ENCODE measurements around the gene CLDN2.
"Not testable (repeated sequence)": the region's sequence is repeated elsewhere in the genome, so short reads cannot be mapped to it uniquely, and the experiment has no call there.

The CLDN2 gene
- 0 reads per million in 9 experiments for total RNA-seq

- H3K27ac Mint-ChIP-seq, result no peak within 1 kb of the TSS
- H3K9me3 Mint-ChIP-seq, result no peaks in the 10 kb centered on the region
- DNase-seq (no peak), ATAC-seq (replicated peaks) (no peak)
- H3K36me3 Mint-ChIP-seq (ENCODE audit: insufficient read depth), result no peaks in the 10 kb centered on the region
- peaks cover 14 to 15% of the 10 kb centered on the region in 2 donors for H3K4me1 Mint-ChIP-seq (ENCODE audit: low read depth in 2 of 2)
- H3K4me3 Mint-ChIP-seq, result no peak within 1 kb of the TSS
- H3K27me3 Mint-ChIP-seq, result peaks cover 11 to 12% of the 10 kb centered on the region in 2 donors
These were observed at the start of gene CLDN2 for GRCh38 chrX:106919932-106920452. CLDN2 (plus strand) TSS chrX:106920402; CDS start chrX:106928229, 7,827 bp downstream.

- not testable (repeated sequence) for ATAC-seq (replicated peaks); H3K36me3 Mint-ChIP-seq (ENCODE audit: insufficient read depth); H3K4me1 Mint-ChIP-seq (ENCODE audit: low read depth in 2 of 2); H3K9me3 Mint-ChIP-seq; H3K27ac Mint-ChIP-seq; H3K4me3 Mint-ChIP-seq; DNase-seq
- H3K27me3 Mint-ChIP-seq, result peaks cover 12 to 16% of the 10 kb centered on the region in 2 donors
These were observed 47.4 kb upstream of the CLDN2 start for GRCh38 chrX:106872796-106873195.

- ATAC-seq (replicated peaks) (no peak), DNase-seq (no peak)
- Mint-ChIP-seq H3K4me1 (ENCODE audit: low read depth in 2 of 2) (no peaks in the 10 kb centered on the region), H3K36me3 (ENCODE audit: insufficient read depth) (no peaks in the 10 kb centered on the region), H3K27me3 (peaks cover 18 to 29% of the 10 kb centered on the region in 2 donors), H3K4me3 (no peak overlapping the region), H3K27ac (no peak overlapping the region), H3K9me3 (no peaks in the 10 kb centered on the region)
These were observed 46.1 kb upstream of the CLDN2 start for GRCh38 chrX:106874075-106874474.

- H3K27ac Mint-ChIP-seq, result no peak overlapping the region
- no peak overlapping the region for H3K4me3 Mint-ChIP-seq
- H3K36me3 Mint-ChIP-seq (ENCODE audit: insufficient read depth), result no peaks in the 10 kb centered on the region
- ATAC-seq (replicated peaks) (no peak), DNase-seq (no peak)
- H3K27me3 Mint-ChIP-seq, result peaks cover 28 to 39% of the 10 kb centered on the region in 2 donors
- no peaks in the 10 kb centered on the region for H3K9me3 Mint-ChIP-seq
- no peaks in the 10 kb centered on the region for H3K4me1 Mint-ChIP-seq (ENCODE audit: low read depth in 2 of 2)
These were observed 45.1 kb upstream of the CLDN2 start for GRCh38 chrX:106875151-106875550.

GRCh38 chrX:106889468-106889867, 30.7 kb upstream of the CLDN2 start:
- H3K4me3 Mint-ChIP-seq, result no peak overlapping the region
- no peaks in the 10 kb centered on the region for H3K9me3 Mint-ChIP-seq
- H3K27ac Mint-ChIP-seq, result no peak overlapping the region
- H3K27me3 Mint-ChIP-seq, result peaks cover 11 to 21% of the 10 kb centered on the region in 2 donors
- no peak for ATAC-seq (replicated peaks)
- no peak for DNase-seq
- no peaks in the 10 kb centered on the region for H3K4me1 Mint-ChIP-seq (ENCODE audit: low read depth in 2 of 2)
- no peaks in the 10 kb centered on the region for H3K36me3 Mint-ChIP-seq (ENCODE audit: insufficient read depth)

- no peaks in the 10 kb centered on the region for H3K36me3 Mint-ChIP-seq (ENCODE audit: insufficient read depth)
- H3K27me3 Mint-ChIP-seq, result peaks cover 11 to 20% of the 10 kb centered on the region in 2 donors
- no peaks in the 10 kb centered on the region for H3K4me1 Mint-ChIP-seq (ENCODE audit: low read depth in 2 of 2)
- H3K4me3 Mint-ChIP-seq, result no peak overlapping the region
- no peak overlapping the region for H3K27ac Mint-ChIP-seq
- H3K9me3 Mint-ChIP-seq, result no peaks in the 10 kb centered on the region
- DNase-seq, result no peak
- ATAC-seq (replicated peaks), result no peak
These were observed 28.3 kb upstream of the CLDN2 start for GRCh38 chrX:106891762-106892460.

- peaks cover 0 to 12% of the 10 kb centered on the region in 2 donors for H3K27me3 Mint-ChIP-seq
- DNase-seq (peak; percentile 17 to 25 (median 23)), ATAC-seq (replicated peaks) (peak; percentile 51)
- no peaks in the 10 kb centered on the region for H3K9me3 Mint-ChIP-seq
- no peaks in the 10 kb centered on the region for H3K4me1 Mint-ChIP-seq (ENCODE audit: low read depth in 2 of 2)
- no peaks in the 10 kb centered on the region for H3K36me3 Mint-ChIP-seq (ENCODE audit: insufficient read depth)
- H3K4me3 Mint-ChIP-seq, result no peak overlapping the region
- no peak overlapping the region for H3K27ac Mint-ChIP-seq
These were observed 25.8 kb upstream of the CLDN2 start for GRCh38 chrX:106894392-106894909.

GRCh38 chrX:106894978-106895452, 25.2 kb upstream of the CLDN2 start:
- DNase-seq (no peak), ATAC-seq (replicated peaks) (no peak)
- H3K36me3 Mint-ChIP-seq (ENCODE audit: insufficient read depth), result no peaks in the 10 kb centered on the region
- peaks cover 0 to 12% of the 10 kb centered on the region in 2 donors for H3K27me3 Mint-ChIP-seq
- no peak overlapping the region for H3K27ac Mint-ChIP-seq
- no peaks in the 10 kb centered on the region for H3K4me1 Mint-ChIP-seq (ENCODE audit: low read depth in 2 of 2)
- no peak overlapping the region for H3K4me3 Mint-ChIP-seq
- no peaks in the 10 kb centered on the region for H3K9me3 Mint-ChIP-seq

- H3K4me3 Mint-ChIP-seq, result no peak overlapping the region
- H3K9me3 Mint-ChIP-seq, result no peaks in the 10 kb centered on the region
- H3K4me1 Mint-ChIP-seq (ENCODE audit: low read depth in 2 of 2), result no peaks in the 10 kb centered on the region
- no peaks in the 10 kb centered on the region for H3K36me3 Mint-ChIP-seq (ENCODE audit: insufficient read depth)
- H3K27ac Mint-ChIP-seq, result no peak overlapping the region
- no peak for DNase-seq
- H3K27me3 Mint-ChIP-seq, result peaks cover 0 to 7% of the 10 kb centered on the region in 2 donors
- no peak for ATAC-seq (replicated peaks)
These were observed 22.9 kb upstream of the CLDN2 start for GRCh38 chrX:106897259-106897658.

- Mint-ChIP-seq H3K4me3 (no peak overlapping the region), H3K4me1 (ENCODE audit: low read depth in 2 of 2) (no peaks in the 10 kb centered on the region), H3K27ac (peak overlapping the region in 1 of 2 donors; percentile 76), H3K27me3 (peaks cover 0 to 3% of the 10 kb centered on the region in 2 donors), H3K9me3 (no peaks in the 10 kb centered on the region), H3K36me3 (ENCODE audit: insufficient read depth) (no peaks in the 10 kb centered on the region)
- DNase-seq (peak in 1 of 3 experiments; percentile 6), ATAC-seq (replicated peaks) (peak; percentile 64)
These were observed 21.7 kb upstream of the CLDN2 start for GRCh38 chrX:106898462-106898861.

- H3K9me3 Mint-ChIP-seq, result no peaks in the 10 kb centered on the region
- H3K4me3 Mint-ChIP-seq, result no peak overlapping the region
- ATAC-seq (replicated peaks) (no peak), DNase-seq (no peak)
- no peaks in the 10 kb centered on the region for H3K36me3 Mint-ChIP-seq (ENCODE audit: insufficient read depth)
- H3K27ac Mint-ChIP-seq, result no peak overlapping the region
- H3K4me1 Mint-ChIP-seq (ENCODE audit: low read depth in 2 of 2), result no peaks in the 10 kb centered on the region
- no peaks in the 10 kb centered on the region for H3K27me3 Mint-ChIP-seq
These were observed 20.9 kb upstream of the CLDN2 start for GRCh38 chrX:106899276-106899675.

GRCh38 chrX:106899841-106900240, 20.4 kb upstream of the CLDN2 start:
- Mint-ChIP-seq H3K36me3 (ENCODE audit: insufficient read depth) (no peaks in the 10 kb centered on the region), H3K9me3 (no peaks in the 10 kb centered on the region), H3K4me1 (ENCODE audit: low read depth in 2 of 2) (no peaks in the 10 kb centered on the region), H3K27me3 (no peaks in the 10 kb centered on the region), H3K27ac (no peak overlapping the region), H3K4me3 (no peak overlapping the region)
- no peak for DNase-seq
- no peak for ATAC-seq (replicated peaks)

- Mint-ChIP-seq H3K36me3 (ENCODE audit: insufficient read depth) (no peaks in the 10 kb centered on the region), H3K4me3 (no peak overlapping the region), H3K4me1 (ENCODE audit: low read depth in 2 of 2) (no peaks in the 10 kb centered on the region), H3K27me3 (no peaks in the 10 kb centered on the region), H3K9me3 (no peaks in the 10 kb centered on the region), H3K27ac (no peak overlapping the region)
- DNase-seq (no peak), ATAC-seq (replicated peaks) (no peak)
These were observed 18.9 kb upstream of the CLDN2 start for GRCh38 chrX:106901341-106901740.

GRCh38 chrX:106901781-106902219, 18.4 kb upstream of the CLDN2 start:
- H3K27me3 Mint-ChIP-seq, result no peaks in the 10 kb centered on the region

More at GRCh38 chrX:106901781-106902219, 18.4 kb upstream of the CLDN2 start:
- no peak for ATAC-seq (replicated peaks)
- Mint-ChIP-seq H3K36me3 (ENCODE audit: insufficient read depth) (no peaks in the 10 kb centered on the region), H3K9me3 (no peaks in the 10 kb centered on the region), H3K4me3 (no peak overlapping the region), H3K4me1 (ENCODE audit: low read depth in 2 of 2) (no peaks in the 10 kb centered on the region), H3K27ac (no peak overlapping the region)
- DNase-seq, result no peak

Data from effector memory CD8-positive, alpha-beta T cell (primary cell).